ENCODE data around the gene VENTX.

Gene VENTX

DNA sequence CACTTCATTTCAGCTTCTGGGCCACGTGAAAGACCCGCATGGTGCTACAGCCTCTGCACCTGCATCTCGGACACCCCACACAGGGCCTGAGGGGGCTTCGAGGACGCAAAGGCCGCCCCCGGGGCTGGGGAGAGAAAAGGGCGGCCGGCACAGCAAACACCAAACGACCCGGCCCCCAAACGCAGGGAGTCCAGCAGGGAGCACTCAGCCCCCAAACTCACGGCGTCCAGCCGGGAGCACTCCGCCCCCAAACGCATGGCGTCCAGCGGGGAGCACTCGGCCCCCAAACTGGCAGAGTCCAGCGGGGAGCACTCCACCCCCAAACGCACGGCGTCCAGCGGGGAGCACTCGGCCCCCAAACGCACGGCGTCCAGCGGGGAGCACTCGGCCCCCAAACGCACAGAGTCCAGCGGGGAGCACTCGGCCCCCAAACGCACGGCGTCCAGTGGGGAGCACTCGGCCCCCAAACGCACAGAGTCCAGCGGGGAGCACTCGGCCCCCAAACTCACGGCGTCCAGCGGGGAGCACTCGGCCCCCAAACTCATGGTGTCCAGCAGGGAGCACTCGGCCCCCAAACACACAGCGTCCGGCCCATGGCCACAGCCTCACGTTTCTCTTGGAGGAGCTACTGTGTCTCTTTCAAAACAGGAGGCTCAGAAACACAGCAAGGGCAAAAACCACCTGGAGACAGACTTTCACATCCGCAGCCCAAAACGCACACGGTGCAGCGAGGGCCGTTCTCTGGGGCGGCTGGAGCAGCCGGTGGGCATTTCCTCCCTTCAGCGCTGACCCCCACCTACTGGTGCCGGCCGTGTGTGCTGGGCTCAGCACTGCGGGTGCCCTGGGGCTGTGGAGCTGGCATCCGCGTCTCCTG, 34.6 kb upstream of the VENTX start:
- DNase-seq = no peak

DNA sequence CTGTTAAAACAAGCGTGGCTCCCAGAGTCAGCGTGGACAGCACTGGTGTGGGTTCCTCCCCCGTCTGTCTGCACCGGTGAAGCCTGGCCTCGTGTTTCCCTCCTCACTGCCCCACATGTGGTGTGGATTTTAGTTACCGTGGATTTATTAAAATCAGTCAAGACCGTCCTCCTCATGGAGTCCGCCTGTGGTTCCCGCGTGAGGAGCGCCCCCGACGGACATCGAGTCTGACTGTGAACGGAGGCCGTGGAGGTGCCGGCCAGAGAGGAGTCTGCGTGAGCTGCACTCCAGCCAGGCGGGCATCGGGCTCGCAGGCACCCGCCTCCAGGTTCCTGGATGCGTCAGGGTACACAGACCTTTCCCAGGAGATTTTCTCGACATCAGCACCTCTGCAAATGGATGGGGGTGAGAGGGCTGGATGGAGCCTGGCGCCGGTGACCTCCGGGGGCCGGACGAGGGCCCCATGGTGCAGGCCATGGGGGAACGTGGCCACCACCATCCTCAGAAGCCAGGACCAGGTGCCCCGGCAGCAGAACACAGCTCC, 33.9 kb upstream of the VENTX start:
- no peak for DNase-seq

DNA sequence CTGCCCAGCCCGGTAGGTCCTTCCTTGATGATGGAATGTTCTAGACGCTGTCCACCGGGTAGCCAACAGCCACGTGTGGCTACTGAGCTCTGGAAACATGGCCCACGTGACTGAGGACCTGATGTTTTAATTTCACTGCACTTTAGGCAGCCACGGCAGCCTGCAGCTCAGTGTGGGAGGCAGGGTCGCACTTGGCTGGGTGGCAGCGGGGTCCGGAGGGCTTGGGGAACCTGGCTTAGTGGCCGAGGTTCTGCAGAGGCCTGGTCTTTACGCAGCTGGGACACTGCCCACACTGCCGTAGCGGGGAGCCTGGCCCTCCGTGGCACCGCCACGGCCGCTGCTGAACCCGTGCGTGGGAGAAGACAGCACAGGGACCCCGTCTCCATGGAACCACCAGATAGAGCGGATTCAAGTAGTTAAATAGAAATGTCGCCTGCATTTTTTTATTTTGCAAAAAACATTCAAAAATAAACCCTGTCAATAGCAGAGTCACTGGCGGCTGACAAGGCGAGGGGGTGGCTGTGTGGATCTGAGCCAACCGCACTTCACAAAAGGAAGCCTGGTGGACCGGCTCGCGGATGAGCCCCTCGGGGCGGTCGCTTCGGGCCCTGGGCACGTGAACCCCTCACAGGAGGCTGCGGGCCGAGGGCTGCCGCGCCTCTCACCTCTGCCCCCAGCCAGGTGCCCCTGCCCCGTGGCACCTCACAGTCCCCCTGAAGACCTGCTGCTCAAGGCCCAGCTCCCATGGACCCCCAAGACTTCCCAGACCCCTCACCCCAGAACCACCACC, 33.2 kb upstream of the VENTX start:
- DNase-seq = no peak

GRCh38 chr10:133205146-133205545, 32.5 kb upstream of the VENTX start:
- no peak for DNase-seq

DNA sequence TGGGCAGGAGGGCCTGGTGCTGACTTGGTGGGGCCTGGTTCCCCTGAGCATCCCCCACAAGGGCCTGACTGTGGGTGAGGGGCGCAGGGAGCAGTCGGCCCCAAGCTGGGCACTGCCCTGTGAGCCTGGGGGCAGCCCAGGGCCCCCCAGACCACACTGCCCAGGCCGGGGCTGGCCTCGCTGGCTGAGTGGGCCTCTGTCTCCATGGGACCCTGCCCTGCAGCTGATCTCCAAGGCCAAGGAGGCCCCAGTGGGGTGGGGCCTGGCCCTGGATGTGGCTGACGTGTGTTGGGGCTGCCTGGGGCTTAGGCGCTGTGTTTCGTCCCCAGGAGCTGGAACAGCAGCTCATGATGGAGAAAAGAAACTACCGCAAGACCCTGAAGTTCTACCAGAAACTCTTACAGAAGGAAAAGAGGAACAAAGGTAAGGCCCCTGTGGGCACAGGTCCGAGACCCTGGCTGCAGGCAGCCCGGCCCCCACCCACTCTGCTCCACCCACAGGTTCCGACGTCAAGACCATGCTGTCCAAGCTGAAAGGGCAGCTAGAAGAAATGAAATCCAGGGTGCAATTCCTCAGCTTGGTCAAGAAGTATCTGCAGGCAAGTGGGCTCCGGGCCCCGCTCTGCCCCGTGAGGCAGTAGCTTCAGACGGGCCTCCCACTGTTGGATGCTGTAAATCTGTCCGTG, 31.2 kb upstream of the VENTX start:
- no peak for DNase-seq

GRCh38 chr10:133207041-133207600, 30.5 kb upstream of the VENTX start:
- no peak for DNase-seq

- no peak for DNase-seq
These were observed 30.0 kb upstream of the VENTX start for GRCh38 chr10:133207627-133208026.

GRCh38 chr10:133208466-133208865, 29.2 kb upstream of the VENTX start:
- no peak for DNase-seq

GRCh38 chr10:133209117-133209516, 28.5 kb upstream of the VENTX start:
- DNase-seq = no peak

GRCh38 chr10:133209641-133210040, 28.0 kb upstream of the VENTX start:
- DNase-seq = no peak

GRCh38 chr10:133210398-133211140, 27.1 kb upstream of the VENTX start:
- no peak for DNase-seq

DNA sequence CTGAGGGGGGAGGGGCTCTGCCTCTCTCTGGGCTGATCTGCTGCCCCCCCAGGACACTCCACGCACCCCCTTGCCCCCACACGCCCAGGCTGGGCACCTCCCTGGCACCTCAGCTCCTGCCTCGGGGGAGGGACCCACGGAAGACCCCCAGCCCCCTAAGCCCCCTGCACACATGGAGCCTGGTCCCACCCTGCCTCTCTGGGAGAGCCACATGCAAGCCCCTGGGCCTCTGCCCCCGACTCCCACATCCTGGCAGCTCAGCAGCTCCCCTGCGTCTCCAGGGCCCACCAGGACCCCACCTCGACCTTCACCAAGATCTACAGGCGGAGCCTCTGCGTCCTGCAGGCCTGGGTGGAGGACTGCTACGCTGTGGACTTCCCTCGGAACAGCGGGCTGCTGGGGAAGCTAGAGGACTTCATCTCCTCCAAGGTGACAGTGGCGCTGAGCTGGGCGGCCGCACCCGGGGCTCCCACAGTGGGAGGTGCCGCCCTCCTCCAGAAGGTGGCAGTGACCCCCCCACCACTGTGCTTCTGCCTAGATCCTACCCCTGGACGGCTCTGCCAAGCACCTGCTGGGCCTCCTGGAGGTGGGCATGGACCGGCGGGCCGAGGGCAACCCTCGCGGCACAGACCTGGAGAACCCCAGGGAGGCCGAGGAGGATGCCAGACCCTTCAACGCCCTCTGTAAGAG, 26.4 kb upstream of the VENTX start:
- DNase-seq = no peak

GRCh38 chr10:133211959-133212852, 25.4 kb upstream of the VENTX start:
- DNase-seq = no peak

DNA sequence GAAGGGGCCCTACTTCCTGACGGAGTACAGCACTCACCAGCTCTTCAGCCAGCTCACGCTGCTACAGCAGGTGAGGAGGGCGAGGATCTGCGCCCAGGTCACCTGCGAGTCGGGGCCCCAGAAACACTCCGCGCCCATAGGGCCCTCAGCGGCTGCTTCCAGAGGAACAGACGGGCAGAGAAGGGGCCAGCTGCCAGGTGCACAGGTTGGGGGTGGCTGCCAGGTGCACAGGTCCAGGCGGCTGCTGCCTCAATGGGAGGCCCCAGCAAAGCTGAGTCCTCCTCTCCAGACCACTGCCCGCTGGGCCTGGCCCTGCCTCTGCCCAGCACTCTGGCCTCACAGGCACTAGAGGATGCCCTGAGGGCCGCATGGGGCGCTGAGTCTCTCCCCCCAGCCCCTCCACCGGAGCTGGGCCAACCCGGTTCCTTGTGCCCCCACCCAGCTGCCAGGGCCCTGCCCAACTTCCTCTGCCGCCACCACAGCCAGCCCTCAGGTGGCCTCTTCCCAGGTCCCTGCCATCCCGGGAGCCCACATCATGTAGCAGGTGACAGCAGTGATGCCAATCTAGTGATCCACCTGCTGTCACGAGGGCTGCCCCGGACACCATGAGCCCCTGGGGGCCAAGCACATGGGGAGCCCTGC, 24.7 kb upstream of the VENTX start:
- DNase-seq = no peak

- no peak for DNase-seq
These were observed 23.8 kb upstream of the VENTX start for GRCh38 chr10:133213641-133214467.

- DNase-seq = no peak
These were observed 22.9 kb upstream of the VENTX start for GRCh38 chr10:133214468-133215410.

DNA sequence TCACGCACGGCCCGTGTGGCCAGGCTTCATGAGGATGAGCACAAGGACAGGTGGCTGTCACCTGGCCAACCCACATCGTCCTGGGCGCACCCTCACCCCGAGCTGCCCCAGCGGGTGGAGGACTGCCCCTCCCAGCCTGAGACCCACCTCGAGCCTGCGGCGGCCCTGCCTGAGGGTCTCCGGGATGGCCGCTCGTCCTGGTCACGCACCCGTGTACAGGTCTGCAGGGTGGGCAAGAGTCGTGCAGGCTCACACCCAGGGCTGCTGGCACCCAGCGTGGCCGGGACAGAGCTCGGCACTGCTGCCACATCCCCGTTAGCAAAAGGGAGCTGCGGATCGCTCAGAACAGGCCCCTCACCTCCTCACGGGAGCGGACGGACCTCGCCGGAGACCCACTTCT, 22.1 kb upstream of the VENTX start:
- DNase-seq = no peak

GRCh38 chr10:133216776-133217175, 20.9 kb upstream of the VENTX start:
- DNase-seq = no peak

All from femur (tissue), 1 donor.